SW480 (cell line): Measurements from ENCODE around the gene MRPS12.
"Not testable (repeated sequence)": the region's sequence is repeated elsewhere in the genome, so short reads cannot be mapped to it uniquely, and the experiment has no call there.

Source experiments
- DNase-seq: peaks from one replicate; pipeline ENCODE4 v3.0.0-alpha.2; 2016; ENCODE audit warnings: low spot score

Gene MRPS12

DNA sequence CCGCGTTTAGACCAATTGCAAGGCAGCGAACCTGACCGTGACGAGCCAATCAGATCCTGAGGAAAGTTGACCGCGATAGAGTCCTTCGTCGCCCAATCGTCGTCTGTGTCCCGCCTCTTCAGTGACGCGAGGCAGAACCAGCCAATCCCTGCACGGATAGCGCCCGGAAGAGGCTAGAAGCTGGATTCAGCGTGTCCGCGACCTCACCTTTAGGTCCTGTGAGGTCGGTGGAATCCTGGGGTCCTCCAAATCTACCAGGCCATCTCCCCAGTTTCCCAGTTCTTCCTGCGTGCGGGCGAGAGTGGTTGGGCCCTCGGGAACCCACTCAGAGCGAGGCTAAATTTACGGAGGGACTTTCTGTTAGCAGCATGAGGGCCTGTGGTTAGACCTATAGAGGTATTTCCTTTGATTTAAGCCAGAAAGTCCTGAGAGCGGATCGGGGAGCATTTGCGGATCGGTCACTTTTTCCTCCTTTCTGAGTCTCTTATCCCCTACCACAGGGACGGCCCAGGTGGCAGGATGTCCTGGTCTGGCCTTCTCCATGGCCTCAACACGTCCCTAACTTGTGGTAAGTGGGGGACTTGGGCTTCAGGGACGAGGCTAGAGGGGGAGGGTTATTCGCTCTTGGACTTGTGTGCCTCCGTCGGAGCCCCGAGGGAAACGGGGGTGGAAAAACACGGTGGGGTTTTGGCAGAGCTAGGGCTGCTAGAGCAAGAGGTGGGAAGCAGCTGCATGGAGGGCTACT is at the start of gene MRPS12:
Gene MRPS12 (plus strand): TSS at position 169 of the 745 bp plus-strand sequence. CDS start 351 bp downstream, at position 520.
- peak; percentile 100 for DNase-seq

DNA sequence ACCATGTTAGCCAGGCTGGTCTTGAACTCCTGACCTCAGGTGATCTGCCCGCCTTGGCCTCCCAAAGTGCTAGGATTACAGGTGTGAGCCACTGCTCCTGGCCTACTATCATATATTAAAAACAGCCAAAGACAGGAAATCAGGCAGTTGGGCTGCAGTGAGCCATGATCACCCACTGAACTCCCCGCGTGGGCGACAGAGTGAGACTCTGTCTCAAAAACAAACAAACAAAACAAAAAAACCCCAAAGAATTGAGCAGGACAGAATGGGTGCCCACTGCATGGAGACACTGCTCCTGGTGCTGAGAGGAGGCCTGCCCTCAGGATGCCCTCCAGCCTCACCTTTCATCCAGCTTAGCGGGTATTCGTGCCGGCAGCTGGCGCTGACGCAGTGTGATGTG is 47.5 kb upstream of the MRPS12 start:
- no peak for DNase-seq

DNA sequence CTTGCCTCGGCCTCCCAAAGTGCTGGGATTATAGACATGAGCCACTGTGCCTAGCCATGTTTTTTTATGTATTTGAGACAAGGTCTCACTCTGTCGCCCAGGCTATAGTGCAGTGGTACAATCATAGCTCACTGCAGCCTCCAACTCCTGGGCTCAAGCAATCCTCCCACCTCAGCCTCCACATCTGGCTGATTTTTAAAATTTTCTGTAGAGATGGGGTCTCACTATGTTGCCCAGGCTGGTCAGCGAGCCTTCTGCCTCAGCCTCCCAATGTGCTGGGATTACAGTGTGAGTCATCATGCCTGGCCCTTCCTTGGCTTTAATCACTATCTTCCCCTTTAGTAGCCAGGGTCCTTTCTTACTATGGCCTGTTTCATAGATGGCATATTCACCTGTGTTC is 46.1 kb upstream of the MRPS12 start:
- DNase-seq, result not testable (repeated sequence)

DNA sequence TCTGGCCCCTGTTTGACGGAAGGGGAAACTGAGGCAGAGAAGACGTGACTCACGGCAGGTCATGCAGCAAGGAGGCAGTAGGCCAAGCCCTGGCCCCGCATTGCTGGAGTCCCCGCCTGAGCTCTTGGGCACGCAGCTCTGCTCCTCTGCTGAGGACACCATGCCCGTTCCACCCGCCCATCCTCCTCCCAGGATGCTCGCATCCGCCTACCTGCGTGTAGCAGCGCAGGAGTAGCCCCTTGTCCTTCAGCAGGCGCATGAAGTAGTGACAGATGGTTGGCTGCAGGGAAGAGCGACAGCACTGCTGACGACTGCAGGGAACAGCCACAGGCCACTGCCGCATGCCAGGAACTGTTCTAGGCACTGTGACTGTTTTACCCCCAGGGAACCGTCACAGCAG is 41.9 kb upstream of the MRPS12 start:
- DNase-seq, result no peak

DNA sequence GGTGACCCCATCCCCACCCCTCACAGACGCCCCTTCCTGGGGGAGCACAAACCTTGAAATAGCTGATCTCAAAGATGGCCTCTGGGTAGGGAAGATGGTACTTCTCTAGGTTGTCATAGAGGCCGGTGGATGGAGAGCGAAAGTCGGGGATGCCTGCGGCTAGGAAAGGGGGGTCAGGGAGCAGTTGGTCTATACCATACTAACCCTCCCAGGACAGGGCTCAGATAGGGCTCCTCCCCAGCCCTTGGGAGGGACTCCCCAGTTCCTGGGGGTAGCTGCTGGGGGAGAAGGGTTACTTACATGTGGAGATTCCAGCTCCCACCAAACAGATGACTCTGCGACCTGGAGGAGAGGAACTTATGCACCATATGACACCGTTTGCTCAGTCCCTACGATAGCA is 40.9 kb upstream of the MRPS12 start:
- no peak for DNase-seq

DNA sequence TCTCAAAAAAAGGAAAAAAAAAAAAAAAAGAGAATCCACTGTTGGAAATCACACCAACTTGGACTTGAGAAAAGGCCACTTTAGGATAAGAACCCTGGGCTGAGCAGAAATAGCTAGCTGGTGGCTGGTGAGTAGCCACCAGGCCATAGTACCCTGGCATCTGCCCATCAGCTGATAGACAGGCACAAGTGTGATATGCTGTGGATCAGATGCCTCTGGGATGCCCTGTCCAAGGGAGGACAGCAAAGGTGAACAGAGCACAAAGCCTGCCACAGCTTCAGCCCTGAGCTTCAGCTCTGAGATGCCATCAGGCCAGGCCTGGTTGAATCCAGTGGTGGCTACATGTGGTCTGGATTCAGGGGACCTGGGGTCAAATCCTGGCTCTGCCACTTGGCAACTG is 40.1 kb upstream of the MRPS12 start:
- DNase-seq, result no peak

DNA sequence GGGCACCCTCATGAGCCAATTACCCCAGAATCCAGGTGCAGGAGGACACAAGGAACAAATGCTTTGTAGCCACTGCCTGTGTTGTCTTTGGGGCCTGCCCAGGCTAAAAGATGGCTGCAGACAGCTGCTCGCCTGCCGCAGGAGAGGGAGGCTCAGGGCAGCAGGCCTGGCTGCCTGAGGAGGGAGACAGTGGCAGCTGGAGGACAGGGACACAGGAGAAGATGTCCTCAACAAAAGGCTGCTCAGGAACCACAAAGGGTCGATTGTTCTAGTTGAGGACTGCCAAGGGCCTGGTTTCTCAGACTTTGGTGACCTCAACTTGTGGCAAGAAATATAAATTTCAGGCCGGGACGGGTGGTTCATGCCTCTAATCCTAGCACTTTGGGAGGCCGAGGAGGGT is 39.0 kb upstream of the MRPS12 start:
- no peak for DNase-seq

DNA sequence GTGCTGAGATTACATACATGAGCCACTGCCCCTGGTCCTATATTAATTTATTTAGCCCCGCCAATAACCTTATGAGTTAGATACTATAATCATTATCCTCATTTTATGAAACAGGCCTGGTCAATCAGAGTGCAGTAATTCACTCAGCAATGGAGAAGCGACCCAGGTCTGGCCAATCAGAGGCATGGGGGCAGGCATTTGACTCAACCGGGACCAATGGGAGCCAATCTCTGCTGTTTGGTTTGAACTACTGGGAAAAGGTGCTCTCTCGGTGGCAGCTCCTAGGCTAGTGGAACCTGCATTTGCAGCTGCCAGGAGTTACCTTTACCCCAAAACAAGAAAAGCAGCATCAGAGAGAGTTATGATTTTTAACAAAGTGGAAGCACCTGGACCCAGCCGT is 37.9 kb upstream of the MRPS12 start:
- DNase-seq, result no peak

DNA sequence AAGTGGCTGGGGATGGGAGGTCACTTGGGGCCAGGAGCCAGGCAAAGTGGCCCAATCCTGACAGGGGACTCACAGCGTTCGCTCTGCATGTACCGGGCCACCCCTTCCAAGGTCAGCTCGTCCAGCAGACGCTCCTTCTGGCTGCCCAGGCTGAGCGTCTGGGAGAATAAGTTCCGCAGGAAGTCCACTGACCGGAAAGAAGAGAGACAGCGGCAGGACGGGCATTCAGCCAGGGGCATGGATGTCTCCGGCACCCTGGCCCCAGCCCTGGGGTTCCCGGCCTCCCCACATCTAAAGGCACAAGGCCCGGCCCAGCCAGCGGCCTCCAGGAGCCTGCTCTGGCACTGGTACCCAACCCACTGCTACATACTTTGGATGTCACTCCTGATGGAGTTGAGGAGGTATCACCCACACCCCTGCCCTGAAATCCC is 37.4 kb upstream of the MRPS12 start:
- DNase-seq, result no peak

DNA sequence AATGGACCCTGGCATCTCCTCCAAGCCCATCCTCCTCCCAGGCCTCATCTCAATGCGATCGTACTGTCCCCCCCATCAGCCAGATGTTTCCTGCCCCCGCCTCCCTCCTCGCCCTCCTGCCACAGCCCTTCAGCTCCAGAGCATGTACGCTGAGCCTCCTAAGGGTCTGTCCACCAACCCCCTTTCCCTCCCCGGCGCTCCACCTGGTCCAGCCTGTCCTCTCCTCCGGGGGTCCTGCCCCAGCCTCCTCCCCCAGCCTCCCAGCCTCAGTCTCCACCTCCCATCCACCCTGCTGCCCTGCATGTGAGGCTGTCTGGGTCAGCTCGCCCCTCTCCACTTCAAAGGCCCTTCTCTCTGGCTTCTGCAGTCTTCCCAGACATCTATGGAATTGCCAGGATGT is 35.8 kb upstream of the MRPS12 start:
- DNase-seq, result no peak

DNA sequence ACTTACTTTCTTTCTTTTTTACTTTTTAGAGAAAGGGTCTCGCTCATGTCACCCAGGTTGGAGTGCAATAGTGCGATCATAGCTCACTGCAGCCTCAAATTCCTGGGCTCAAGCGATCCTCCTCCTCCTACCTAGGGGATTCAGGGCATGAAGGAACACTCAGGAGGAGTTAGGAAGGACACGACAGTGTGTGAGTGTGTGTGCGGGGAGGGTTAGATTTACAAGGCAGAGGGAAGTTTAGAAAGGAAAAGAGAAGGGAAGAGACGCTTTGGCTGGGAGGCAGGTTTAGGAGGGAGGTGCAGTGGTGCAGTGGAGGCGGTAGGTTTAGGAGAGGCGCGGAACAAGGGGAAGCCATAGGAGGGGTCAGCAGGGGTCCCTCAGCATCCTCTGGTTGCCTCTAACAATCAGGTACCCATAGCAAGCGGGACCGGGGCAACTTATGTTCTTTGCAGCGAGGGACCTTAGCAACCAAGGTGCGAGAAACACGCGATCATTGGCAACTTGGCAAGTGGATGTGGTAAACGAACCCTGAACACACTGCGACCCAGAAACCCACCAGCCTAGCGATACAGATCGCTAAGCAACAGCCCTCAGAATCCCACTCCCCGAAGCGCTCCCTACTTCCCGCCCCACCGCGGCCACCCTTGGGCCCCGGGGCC is 31.8 kb upstream of the MRPS12 start:
- DNase-seq, result no peak

DNA sequence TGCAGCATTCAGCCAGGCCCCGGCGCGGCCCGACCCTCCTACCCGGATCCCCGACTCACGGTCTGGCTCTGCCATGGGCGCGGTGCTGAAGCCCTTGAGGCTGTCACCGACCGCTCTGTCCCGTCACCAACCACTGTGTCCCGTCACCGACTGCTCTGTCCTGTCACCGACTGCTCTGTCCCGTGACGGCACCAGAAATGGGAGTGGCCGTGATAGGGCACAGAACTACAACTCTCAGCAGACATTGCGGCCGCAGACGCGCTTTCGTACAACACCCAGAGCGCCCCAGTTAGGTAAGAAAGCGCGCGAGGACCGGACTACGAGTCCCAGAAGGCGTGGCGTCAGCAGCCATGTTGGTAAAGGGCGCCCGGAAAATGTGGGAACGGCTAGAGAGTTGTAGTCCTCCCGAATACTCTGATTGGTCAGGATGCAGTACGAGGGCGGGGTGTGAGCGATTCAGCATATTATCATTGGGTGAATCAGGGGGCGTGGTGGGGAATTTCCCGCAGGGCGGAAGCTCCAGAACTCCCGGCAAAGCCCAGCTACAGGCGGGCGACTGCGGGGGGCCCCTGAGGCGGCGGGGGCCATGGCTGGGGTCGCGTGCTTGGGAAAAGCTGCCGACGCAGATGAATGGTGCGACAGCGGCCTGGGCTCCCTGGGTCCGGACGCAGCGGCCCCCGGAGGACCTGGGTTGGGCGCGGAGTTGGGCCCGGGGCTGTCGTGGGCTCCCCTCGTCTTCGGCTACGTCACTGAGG is 31.1 kb upstream of the MRPS12 start, which contains the start of the genes NFKBIB and SIRT2:
Gene NFKBIB (plus strand): TSS at position 523 of the 755 bp plus-strand sequence. CDS start 64 bp downstream, at position 587.
Gene SIRT2 (minus strand): TSS at position 172 of the 755 bp plus-strand sequence. CDS start 97 bp downstream, at position 75.
- DNase-seq, result peak; percentile 100

DNA sequence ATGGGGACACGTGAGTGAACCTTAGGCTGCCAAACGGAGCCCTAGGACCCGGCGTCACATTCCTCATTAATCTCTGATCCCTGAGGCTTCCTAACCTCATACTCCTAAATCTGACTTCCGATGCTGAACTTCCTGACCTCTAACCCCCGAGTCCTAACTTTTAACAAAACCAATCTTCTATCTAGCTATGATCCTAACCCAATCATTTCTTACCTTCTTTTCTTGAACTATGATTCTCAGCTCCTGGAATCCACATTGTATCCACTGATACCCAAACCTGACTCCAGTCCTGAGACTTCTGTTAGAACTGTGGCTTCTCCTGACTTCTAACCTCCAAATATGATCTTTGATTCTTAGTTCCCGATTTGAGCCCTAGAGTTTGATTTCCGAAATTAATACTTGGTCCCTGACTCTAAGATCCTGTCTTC is 30.5 kb upstream of the MRPS12 start:
- DNase-seq, result peak; percentile 69

DNA sequence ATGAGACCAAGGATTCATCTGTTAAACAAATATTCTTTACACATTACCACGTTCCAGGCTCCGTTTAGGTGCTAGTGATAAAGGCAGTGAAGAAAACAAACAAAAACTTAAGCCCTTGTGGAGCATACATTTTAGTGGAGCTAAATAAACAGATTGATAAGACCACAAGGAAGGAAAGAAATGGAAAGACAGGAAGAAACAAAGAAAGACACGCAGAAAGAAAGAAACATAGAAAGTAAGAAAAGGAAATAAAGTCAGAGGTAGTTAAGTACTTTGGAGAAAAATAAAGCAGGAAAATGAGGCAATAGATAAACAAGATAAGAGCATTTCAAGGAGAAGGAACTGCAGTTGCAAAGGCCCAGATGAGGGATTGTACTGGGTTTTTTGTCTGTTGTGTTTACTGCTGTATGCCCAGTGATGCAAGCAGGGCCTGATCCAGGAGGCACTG is 30.0 kb upstream of the MRPS12 start:
- no peak for DNase-seq

DNA sequence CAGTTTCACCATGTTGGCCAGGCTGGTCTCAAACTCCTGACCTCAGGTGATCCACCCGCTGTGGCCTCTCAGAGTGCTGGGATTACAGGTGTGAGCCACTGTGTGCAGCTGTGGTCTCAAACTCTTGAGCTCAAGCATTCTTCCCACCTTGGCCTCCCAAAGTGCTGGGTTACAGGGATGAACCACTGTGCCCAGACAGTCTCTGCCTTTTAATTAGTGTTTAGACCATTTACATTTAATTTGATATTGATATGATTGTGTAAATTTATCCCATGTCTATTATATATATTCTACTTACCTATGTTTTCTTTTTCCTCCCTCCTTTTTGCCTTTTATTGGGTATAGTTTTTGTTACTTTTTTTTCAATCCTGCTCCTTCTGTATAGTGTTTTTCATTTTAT is 29.1 kb upstream of the MRPS12 start:
- DNase-seq, result no peak

DNA sequence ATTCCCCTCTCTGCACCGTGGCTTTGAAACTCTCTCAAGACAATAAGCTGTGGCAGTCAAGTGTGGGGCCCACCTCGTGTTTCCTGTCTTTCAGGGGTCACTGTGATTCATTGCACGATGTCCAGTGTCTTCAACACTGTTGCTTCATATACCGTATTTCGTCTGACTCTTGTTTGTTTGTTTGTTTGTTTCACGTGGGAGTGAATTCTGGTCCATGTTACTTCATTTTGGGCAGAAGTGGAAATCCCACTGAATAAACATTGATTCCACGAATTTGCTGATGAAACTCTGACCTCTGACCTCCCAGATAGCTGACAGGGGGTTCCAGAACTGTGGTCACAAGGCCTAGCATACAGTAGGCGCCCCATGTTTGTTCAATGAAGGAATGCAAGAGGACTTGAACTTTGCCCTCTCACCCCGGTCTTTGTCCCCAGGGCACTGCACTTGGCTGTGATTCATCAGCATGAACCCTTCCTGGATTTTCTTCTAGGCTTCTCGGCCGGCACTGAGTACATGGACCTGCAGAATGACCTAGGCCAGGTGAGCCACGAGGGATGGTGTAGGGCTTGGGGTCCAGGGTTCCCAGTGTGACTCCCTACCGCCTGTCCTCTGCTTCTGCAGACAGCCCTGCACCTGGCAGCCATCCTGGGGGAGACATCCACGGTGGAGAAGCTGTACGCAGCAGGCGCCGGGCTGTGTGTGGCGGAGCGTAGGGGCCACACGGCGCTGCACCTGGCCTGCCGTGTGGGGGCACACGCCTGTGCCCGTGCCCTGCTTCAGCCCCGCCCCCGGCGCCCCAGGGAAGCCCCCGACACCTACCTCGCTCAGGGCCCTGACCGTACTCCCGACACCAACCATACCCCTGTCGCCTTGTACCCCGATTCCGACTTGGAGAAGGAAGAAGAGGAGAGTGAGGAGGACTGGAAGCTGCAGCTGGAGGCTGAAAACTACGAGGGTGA is 25.9 kb upstream of the MRPS12 start:
- no peak for DNase-seq

DNA sequence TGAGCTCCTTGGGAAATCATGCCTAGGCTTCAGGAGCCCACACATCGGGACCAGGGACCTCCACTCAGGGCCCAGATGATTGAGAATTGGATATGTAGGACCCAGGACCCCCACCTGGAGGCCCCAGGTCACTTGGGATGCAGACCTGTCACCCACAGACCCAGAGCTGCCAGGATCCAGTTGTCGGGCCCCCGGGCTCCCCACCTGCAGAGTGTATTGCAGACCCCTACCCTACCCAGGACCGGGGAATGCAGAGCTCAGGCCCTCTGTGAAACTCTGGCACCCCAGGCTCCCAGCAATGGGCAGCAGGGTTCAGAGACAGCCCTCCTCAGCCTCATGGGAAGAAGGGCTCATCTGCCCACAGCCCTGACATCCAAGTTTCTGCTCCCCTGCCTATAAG is 25.1 kb upstream of the MRPS12 start:
- no peak for DNase-seq

DNA sequence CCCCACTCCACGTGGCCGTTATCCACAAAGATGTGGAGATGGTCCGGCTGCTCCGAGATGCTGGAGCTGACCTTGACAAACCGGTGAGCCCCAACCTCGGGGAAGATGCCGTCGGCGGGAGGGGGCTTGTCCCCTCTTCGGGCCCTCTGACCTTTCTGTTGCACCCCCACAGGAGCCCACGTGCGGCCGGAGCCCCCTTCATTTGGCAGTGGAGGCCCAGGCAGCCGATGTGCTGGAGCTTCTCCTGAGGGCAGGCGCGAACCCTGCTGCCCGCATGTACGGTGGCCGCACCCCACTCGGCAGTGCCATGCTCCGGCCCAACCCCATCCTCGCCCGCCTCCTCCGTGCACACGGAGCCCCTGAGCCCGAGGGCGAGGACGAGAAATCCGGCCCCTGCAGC is 23.5 kb upstream of the MRPS12 start:
- DNase-seq, result no peak

DNA sequence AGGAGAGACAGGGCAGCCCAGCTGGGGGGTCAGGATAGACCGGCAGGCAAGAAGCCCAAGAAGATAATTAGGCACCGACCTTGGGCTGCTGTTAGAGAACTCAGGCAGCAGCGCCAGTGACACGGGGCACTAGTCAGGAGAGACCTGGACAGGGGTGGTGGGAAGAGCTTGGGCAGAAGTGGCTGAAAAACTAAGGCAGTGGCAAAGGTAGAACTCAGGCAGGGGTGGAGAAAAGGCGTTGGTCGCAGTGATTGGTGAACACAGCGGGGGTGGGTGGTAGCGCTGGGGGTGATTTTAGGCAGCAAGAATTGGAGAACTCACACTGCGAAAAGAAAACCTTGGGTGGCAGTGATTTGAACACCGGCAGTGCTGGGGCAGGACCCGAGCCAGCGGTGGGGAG is 23.1 kb upstream of the MRPS12 start:
- no peak for DNase-seq

DNA sequence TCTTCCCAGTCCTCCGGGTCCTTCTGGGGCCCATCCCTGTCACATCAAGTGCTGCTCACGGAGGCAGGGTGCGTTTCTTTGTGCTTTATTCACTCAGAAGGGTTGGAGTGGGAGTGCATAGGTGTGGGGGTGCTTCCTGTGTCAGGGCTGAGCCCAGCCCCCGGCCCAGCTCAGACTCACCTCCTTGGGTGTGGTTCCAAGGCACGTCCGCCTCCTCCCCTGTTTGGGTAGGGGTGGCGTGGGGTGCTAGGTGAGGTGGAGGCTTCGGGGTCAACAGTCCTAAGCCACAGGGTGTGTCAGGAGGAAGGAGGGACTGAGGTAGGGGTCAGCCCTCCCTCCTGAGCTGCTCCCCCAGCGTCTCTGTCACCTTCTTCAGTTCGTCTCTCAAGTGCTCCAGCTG is 21.8 kb upstream of the MRPS12 start:
- DNase-seq, result no peak

DNA sequence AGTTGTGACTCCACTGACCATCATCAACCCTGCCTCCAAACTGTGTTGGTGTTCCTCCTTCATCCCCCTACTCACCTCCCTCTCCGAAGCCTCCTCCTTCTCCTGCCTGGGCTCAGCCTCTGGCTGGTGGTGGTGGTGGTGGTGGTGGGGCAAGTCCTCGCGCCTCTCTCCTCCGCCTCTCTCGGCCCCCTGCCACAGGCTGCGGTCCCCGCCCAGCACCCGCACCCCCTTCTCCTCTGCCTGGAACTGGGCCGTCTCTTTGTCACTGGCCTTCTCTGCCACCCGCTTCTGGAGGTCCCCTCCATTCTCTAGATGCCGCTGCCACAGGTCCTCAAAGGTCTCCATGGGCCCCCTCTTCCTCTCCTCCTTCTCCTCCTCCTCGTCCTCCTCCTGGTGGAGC is 20.3 kb upstream of the MRPS12 start:
- DNase-seq, result no peak
